ENCODE results near the gene RNASET2.

Gene RNASET2

DNA sequence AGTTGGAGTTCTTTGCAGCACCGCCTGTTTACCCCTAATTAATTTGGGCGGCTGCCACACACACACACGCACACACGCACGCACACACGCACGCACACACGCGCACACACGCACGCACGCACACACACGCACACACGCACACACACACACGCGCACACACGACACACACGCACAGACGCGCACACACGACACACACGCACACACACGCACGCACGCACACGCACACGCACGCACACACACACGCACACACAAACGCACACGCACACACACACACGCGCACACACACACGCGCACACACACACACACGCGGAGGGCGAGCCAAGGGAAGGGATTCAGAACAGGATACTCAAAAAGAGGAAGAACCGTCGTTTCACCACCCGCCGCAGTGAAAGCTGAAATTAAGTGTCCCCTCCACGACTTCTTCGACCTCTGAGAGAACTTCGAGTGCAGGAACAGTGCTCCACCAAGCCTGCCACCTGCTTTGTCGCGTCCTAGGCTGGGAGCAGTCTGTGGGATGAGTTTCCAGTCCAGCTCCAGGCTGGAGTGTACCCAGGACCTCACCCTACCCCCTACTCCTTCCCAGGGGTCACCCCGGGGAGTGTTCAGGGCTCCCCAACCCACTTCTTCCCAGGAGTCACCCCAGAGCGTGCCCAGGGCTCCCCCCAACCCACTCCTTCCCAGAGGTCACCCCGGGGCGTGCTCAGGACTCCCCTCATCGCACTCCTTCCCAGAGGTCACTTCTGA, 1.1 kb downstream of the RNASET2 start:
- TF ChIP-seq, protein P1, sequence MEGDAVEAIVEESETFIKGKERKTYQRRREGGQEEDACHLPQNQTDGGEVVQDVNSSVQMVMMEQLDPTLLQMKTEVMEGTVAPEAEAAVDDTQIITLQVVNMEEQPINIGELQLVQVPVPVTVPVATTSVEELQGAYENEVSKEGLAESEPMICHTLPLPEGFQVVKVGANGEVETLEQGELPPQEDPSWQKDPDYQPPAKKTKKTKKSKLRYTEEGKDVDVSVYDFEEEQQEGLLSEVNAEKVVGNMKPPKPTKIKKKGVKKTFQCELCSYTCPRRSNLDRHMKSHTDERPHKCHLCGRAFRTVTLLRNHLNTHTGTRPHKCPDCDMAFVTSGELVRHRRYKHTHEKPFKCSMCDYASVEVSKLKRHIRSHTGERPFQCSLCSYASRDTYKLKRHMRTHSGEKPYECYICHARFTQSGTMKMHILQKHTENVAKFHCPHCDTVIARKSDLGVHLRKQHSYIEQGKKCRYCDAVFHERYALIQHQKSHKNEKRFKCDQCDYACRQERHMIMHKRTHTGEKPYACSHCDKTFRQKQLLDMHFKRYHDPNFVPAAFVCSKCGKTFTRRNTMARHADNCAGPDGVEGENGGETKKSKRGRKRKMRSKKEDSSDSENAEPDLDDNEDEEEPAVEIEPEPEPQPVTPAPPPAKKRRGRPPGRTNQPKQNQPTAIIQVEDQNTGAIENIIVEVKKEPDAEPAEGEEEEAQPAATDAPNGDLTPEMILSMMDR (IDR thresholded peaks at IDR 0.05; ENCODE audit: extremely low read depth, insufficient read depth, missing control alignments): no peak
- DNase-seq (ENCODE audit: low spot score): peak; percentile 53
- in situ Hi-C loops (cut with MboI; ENCODE audit: low pct_unique_long_range_greater_than_20kb, low sequenced_read_pairs, unreplicated experiment): loop anchor here (25.0 kb wide), 1 partner anchor 168 kb away; no protein-coding TSS in a partner anchor

DNA sequence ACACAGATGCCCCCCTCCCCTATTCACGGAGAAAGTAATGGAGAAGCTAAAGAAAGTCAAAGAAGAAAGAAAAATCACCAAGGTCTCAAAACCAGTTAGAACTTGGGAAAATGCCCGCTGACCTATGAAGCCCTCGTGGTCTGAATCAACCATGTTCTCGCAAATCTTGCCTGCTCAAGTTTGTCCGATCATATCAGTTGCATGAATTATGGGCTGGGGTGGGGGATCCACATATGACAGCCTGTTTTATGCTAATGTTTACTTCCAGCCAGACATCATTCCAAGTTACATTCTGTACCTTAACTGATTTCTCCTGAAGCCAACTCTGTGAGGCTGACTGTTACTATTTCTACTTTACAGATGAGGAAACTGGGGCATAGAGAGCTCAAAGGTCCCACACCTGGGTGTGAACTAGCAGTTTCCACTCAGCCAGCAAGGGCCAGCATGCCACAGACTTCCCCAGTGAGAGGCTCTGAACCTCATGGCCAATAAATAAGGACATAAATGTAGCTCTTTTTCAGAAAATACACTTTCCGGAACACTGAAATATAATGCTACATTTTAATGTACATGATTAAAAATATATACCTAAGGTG, 2.1 kb downstream of the RNASET2 start:
- TF ChIP-seq, protein P1 (IDR thresholded peaks at IDR 0.05; ENCODE audit: extremely low read depth, insufficient read depth, missing control alignments): no peak
- in situ Hi-C loops (cut with MboI; ENCODE audit: low pct_unique_long_range_greater_than_20kb, low sequenced_read_pairs, unreplicated experiment): loop anchor here (25.0 kb wide), 1 partner anchor 167 kb away; no protein-coding TSS in a partner anchor
- no peak for DNase-seq (ENCODE audit: low spot score)

DNA sequence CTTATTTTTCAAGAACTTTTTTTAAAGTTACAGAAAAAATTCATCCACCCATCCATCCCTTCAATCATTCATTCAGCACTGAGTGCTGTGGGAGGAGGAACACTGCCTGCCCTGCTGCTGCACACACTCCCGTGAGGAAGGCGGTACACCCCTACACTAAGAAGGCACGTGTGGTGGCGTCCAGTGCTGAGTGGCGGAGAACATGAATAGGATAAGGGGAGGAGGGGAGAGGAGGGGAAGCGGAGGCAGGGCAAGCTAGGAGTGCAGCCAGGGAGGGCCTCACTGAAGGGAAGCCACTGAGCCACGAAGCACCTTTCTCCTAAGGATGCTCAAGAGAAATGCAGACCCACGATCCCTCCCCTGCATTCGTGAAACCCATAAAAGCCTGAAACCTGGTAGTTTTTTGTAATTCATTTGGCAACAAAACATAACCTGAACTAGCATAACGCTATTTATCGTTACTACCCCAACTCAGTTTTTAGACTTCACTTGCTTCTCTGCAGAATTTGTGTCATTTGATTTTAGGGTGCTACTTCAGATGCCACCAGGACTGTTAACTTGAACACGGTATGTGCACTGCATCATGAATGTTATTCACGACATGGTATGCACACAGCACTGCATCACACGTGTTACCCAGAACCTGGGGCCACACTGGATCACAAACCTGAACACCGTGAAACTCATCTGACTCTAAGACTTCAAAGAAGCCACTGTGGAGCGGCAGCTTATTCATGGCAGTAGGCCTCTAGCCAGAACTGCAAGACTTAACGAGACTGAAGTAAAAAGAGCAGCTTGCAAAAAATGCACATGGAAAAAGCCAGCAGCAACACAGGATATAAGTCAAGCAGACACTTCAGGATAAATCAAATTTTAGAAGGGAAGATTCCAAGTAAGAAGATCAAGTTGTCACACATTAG, 3.5 kb downstream of the RNASET2 start:
- in situ Hi-C loops (cut with MboI; ENCODE audit: low pct_unique_long_range_greater_than_20kb, low sequenced_read_pairs, unreplicated experiment): loop anchor here (25.0 kb wide), 1 partner anchor 166 kb away; no protein-coding TSS in a partner anchor
- DNase-seq (ENCODE audit: low spot score): no peak
- TF ChIP-seq, protein P1 (IDR thresholded peaks at IDR 0.05; ENCODE audit: extremely low read depth, insufficient read depth, missing control alignments): no peak

DNA sequence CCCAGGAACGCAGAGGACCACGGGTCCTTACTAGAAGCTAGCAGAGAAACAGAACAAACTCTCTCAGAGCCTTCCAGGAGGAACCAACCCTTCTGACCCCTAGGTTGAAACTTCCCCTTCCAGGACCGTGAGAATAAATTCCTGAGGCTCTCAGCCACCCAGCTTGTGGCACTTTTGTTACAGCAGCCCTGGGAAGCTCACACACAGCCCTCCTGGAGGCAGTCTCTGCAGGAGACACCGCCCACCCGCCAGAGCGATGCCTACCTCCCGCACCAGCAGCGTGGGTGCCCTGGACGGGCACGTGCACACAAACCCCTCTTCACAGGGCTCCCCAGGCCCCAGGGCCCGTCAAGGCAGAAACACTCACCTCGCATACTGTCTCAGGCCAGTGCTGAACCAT, 4.2 kb downstream of the RNASET2 start:
- in situ Hi-C loops (cut with MboI; ENCODE audit: low pct_unique_long_range_greater_than_20kb, low sequenced_read_pairs, unreplicated experiment): loop anchor here (25.0 kb wide), 1 partner anchor 165 kb away; no protein-coding TSS in a partner anchor
- TF ChIP-seq, protein P1 (IDR thresholded peaks at IDR 0.05; ENCODE audit: extremely low read depth, insufficient read depth, missing control alignments): no peak
- DNase-seq (ENCODE audit: low spot score): no peak

DNA sequence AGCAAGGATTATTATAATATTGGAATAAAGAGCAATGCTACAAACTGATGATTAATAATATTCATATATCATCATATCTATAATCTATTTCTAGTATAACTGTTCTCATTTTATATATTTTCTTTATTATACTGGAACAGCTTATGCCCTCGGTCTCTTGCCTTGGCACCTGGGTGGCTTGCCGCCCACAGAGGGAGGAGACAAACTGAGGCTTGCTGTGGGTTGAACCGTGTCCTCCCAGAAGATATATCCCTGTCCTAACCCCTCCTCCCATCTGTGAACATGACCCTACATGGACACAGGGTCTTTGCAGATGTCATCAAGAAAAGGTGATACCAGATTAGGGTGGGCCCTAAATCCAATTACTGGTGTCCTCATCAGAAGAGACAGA, 4.7 kb downstream of the RNASET2 start:
- in situ Hi-C loops (cut with MboI; ENCODE audit: low pct_unique_long_range_greater_than_20kb, low sequenced_read_pairs, unreplicated experiment): loop anchor here (25.0 kb wide), 1 partner anchor 164 kb away; no protein-coding TSS in a partner anchor
- TF ChIP-seq, protein P1 (IDR thresholded peaks at IDR 0.05; ENCODE audit: extremely low read depth, insufficient read depth, missing control alignments): no peak
- no peak for DNase-seq (ENCODE audit: low spot score)
